HepG2 (cell line): ENCODE results near the gene MAP3K5. TPM values are rescaled to one million over a fixed set of nuclear protein-coding genes. Genes with fewer than 3 reads are reported as not detected.

Source experiments
- ADNP ChIP-seq: sonication (generic); formaldehyde crosslinking; IDR thresholded peaks from 2 replicates; pipeline ENCODE4 v1.4.0; 2020; ENCODE audit warnings: missing genetic modification reagents
- ARID3A ChIP-seq: IDR thresholded peaks from 2 replicates; pipeline ENCODE4 v1.6.1; 2012; ENCODE audit warnings: low read depth, low read length, improper control_type of control experiment
- ARNTL ChIP-seq: sonication (generic); formaldehyde crosslinking; IDR thresholded peaks from 2 replicates; pipeline ENCODE4 v1.4.0; 2020; ENCODE audit warnings: mild to moderate bottlenecking, missing genetic modification reagents
- CCDC6 ChIP-seq: sonication (generic); formaldehyde crosslinking; IDR thresholded peaks from 2 replicates; pipeline ENCODE4 v1.8.1; 2022; ENCODE audit warnings: mild to moderate bottlenecking, missing genetic modification reagents, moderate library complexity
- KDM3A ChIP-seq: IDR thresholded peaks from 2 replicates; pipeline ENCODE4 v1.6.1; 2018; ENCODE audit warnings: low read depth, missing compliant biosample characterization
- NRL ChIP-seq: sonication (generic); formaldehyde crosslinking; IDR thresholded peaks from 2 replicates; pipeline ENCODE4 v1.5.0; 2020; ENCODE audit warnings: missing genetic modification reagents, mild to moderate bottlenecking, moderate library complexity, borderline replicate concordance
- REL ChIP-seq: sonication (generic); formaldehyde crosslinking; conservative IDR thresholded peaks from 2 replicates; pipeline ENCODE4 v1.8.0; 2022; ENCODE audit warnings: mild to moderate bottlenecking, missing genetic modification reagents, moderate library complexity
- ZBTB8A ChIP-seq: sonication (generic); formaldehyde crosslinking; IDR thresholded peaks from 2 replicates; pipeline ENCODE4 v1.4.0; 2020; ENCODE audit warnings: mild to moderate bottlenecking, low read depth, missing genetic modification reagents, borderline replicate concordance
- ZNF121 ChIP-seq: sonication (generic); formaldehyde crosslinking; IDR thresholded peaks from 2 replicates; pipeline ENCODE4 v1.5.0; 2020; ENCODE audit warnings: mild to moderate bottlenecking, missing genetic modification reagents
- ZNF263 ChIP-seq: sonication (generic); formaldehyde crosslinking; IDR thresholded peaks from 2 replicates; pipeline ENCODE4 v1.4.0; 2020; ENCODE audit warnings: missing genetic modification reagents
- ZNF446 ChIP-seq: sonication (generic); formaldehyde crosslinking; IDR thresholded peaks from 2 replicates; pipeline ENCODE4 v1.5.0; 2020; ENCODE audit warnings: mild to moderate bottlenecking, missing genetic modification reagents
- ZNF556 ChIP-seq: sonication (generic); formaldehyde crosslinking; IDR thresholded peaks from 2 replicates; pipeline ENCODE4 v1.4.0; 2020; ENCODE audit warnings: mild to moderate bottlenecking, missing genetic modification reagents, borderline replicate concordance
- polyA plus RNA-seq, 8 experiments: library from polyadenylated mRNA; depleted of rRNA in 3 of 8; stranded (reverse) in 7 of 8; unstranded in 1 of 8; fragments of >200 nt; fragmentation: Illumina TruSeq in 4 of 8; extraction: Trizol in 4 of 8; gene quantifications; 2 replicates each; pipeline versions ENCODE4 v1.2.1 to v1.2.3, GENCODE V29; 2011 to 2016; ENCODE audit warnings: low read depth in 4 of 8, missing spikeins in 1 of 8, mixed read lengths in 1 of 8; ENCODE audit not compliant: insufficient read depth in 1 of 8
- total RNA-seq, 5 experiments: library from RNA; depleted of rRNA; stranded (reverse); fragments of >200 nt; fragmentation: Illumina TruSeq; extraction: Trizol; gene quantifications; 2 replicates each; pipeline ENCODE4 v1.2.3, GENCODE V29; 2016; ENCODE audit warnings: low read depth in 1 of 5
- TF ChIP-seq, protein P1 (sequence below): sonication (generic); formaldehyde crosslinking; IDR thresholded peaks from 2 replicates; pipeline ENCODE4 v1.4.0; 2020; ENCODE audit warnings: missing genetic modification reagents
- TF ChIP-seq, protein P2 (sequence below): sonication (generic); formaldehyde crosslinking; IDR thresholded peaks from 2 replicates; pipeline ENCODE4; 2020; ENCODE audit warnings: missing genetic modification reagents, mild to moderate bottlenecking, borderline replicate concordance
- TF ChIP-seq, protein P3 (sequence below): sonication (generic); formaldehyde crosslinking; IDR thresholded peaks from 2 replicates; pipeline ENCODE4 v1.5.1; 2020; ENCODE audit warnings: missing genetic modification reagents, mild to moderate bottlenecking, borderline replicate concordance
- TF ChIP-seq, protein P4 (sequence below): sonication (generic); formaldehyde crosslinking; IDR thresholded peaks from 2 replicates; pipeline ENCODE4 v1.4.0; 2020; ENCODE audit warnings: missing genetic modification reagents
- TF ChIP-seq, protein P5 (sequence below): sonication (generic); formaldehyde crosslinking; IDR thresholded peaks from 2 replicates; pipeline ENCODE4 v1.5.1; 2020; ENCODE audit warnings: missing genetic modification reagents, mild to moderate bottlenecking, borderline replicate concordance

Gene MAP3K5
- total and polyA plus RNA-seq, 2 of the 13 experiments (the other 11 are each of a cell fraction or from before 2014, with no cell fraction given) = not detected

- TF ChIP-seq ARID3A (no peak), ARNTL (no peak), REL (CRISPR knock-in tag) (no peak), ZBTB8A (CRISPR knock-in tag) (no peak), KDM3A (0 out of 2 replicates have a peak, but pooled peaks have one; percentile 9), ZNF556 (CRISPR knock-in tag) (no peak; the same call in 1 of the 2 replicates), ADNP (CRISPR knock-in tag) (peak; percentile 23; the same call in 1 of the 2 replicates), CCDC6 (CRISPR knock-in tag) (peak; percentile 67; the same call in 1 of the 2 replicates), NRL (peak; percentile 79), ZNF121 (CRISPR knock-in tag) (no peak), ZNF263 (peak; percentile 31; the same call in 1 of the 2 replicates), ZNF446 (peak; percentile 62; the same call in 1 of the 2 replicates)
- TF ChIP-seq, protein P1, sequence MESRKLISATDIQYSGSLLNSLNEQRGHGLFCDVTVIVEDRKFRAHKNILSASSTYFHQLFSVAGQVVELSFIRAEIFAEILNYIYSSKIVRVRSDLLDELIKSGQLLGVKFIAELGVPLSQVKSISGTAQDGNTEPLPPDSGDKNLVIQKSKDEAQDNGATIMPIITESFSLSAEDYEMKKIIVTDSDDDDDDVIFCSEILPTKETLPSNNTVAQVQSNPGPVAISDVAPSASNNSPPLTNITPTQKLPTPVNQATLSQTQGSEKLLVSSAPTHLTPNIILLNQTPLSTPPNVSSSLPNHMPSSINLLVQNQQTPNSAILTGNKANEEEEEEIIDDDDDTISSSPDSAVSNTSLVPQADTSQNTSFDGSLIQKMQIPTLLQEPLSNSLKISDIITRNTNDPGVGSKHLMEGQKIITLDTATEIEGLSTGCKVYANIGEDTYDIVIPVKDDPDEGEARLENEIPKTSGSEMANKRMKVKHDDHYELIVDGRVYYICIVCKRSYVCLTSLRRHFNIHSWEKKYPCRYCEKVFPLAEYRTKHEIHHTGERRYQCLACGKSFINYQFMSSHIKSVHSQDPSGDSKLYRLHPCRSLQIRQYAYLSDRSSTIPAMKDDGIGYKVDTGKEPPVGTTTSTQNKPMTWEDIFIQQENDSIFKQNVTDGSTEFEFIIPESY (CRISPR knock-in tag) = peak; percentile 97
- TF ChIP-seq, protein P2, sequence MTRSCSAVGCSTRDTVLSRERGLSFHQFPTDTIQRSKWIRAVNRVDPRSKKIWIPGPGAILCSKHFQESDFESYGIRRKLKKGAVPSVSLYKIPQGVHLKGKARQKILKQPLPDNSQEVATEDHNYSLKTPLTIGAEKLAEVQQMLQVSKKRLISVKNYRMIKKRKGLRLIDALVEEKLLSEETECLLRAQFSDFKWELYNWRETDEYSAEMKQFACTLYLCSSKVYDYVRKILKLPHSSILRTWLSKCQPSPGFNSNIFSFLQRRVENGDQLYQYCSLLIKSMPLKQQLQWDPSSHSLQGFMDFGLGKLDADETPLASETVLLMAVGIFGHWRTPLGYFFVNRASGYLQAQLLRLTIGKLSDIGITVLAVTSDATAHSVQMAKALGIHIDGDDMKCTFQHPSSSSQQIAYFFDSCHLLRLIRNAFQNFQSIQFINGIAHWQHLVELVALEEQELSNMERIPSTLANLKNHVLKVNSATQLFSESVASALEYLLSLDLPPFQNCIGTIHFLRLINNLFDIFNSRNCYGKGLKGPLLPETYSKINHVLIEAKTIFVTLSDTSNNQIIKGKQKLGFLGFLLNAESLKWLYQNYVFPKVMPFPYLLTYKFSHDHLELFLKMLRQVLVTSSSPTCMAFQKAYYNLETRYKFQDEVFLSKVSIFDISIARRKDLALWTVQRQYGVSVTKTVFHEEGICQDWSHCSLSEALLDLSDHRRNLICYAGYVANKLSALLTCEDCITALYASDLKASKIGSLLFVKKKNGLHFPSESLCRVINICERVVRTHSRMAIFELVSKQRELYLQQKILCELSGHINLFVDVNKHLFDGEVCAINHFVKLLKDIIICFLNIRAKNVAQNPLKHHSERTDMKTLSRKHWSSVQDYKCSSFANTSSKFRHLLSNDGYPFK (CRISPR knock-in tag) = 0 out of 2 replicates have a peak, but pooled peaks have one; percentile 36
- TF ChIP-seq, protein P3, sequence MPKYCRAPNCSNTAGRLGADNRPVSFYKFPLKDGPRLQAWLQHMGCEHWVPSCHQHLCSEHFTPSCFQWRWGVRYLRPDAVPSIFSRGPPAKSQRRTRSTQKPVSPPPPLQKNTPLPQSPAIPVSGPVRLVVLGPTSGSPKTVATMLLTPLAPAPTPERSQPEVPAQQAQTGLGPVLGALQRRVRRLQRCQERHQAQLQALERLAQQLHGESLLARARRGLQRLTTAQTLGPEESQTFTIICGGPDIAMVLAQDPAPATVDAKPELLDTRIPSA (CRISPR knock-in tag) = no peak
- TF ChIP-seq, protein P4, sequence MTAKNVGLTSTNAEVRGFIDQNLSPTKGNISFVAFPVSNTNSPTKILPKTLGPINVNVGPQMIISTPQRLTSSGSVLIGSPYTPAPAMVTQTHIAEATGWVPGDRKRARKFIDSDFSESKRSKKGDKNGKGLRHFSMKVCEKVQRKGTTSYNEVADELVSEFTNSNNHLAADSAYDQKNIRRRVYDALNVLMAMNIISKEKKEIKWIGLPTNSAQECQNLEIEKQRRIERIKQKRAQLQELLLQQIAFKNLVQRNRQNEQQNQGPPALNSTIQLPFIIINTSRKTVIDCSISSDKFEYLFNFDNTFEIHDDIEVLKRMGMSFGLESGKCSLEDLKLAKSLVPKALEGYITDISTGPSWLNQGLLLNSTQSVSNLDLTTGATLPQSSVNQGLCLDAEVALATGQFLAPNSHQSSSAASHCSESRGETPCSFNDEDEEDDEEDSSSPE (CRISPR knock-in tag) = peak; percentile 66
- TF ChIP-seq, protein P5, sequence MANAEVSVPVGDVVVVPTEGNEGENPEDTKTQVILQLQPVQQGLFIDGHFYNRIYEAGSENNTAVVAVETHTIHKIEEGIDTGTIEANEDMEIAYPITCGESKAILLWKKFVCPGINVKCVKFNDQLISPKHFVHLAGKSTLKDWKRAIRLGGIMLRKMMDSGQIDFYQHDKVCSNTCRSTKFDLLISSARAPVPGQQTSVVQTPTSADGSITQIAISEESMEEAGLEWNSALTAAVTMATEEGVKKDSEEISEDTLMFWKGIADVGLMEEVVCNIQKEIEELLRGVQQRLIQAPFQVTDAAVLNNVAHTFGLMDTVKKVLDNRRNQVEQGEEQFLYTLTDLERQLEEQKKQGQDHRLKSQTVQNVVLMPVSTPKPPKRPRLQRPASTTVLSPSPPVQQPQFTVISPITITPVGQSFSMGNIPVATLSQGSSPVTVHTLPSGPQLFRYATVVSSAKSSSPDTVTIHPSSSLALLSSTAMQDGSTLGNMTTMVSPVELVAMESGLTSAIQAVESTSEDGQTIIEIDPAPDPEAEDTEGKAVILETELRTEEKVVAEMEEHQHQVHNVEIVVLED (CRISPR knock-in tag) = 0 out of 2 replicates have a peak, but pooled peaks have one; percentile 25
Measured at GRCh38 chr6:136792410-136793262, at the start of gene MAP3K5 (continued).
